ENCODE data around the gene SOWAHC. TPM values are rescaled to one million over a fixed set of nuclear protein-coding genes. Genes with fewer than 3 reads are reported as not detected.

SOWAHC gene, protein sequence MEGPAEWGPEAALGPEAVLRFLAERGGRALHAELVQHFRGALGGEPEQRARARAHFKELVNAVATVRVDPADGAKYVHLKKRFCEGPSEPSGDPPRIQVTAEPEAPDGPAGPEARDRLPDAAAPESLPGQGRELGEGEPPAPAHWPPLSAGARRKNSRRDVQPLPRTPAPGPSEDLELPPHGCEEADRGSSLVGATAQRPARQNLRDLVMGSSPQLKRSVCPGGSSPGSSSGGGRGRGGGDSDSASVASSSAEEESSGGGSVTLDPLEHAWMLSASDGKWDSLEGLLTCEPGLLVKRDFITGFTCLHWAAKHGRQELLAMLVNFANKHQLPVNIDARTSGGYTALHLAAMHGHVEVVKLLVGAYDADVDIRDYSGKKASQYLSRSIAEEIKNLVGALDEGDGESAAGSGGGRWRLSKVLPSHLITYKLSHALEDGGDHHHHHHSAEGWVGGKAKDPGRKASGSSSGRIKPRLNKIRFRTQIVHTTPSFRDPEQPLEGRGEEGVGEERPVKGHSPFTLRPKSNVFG
- 27.0 and 29.5 TPM in 2 replicates for total RNA-seq

DNA sequence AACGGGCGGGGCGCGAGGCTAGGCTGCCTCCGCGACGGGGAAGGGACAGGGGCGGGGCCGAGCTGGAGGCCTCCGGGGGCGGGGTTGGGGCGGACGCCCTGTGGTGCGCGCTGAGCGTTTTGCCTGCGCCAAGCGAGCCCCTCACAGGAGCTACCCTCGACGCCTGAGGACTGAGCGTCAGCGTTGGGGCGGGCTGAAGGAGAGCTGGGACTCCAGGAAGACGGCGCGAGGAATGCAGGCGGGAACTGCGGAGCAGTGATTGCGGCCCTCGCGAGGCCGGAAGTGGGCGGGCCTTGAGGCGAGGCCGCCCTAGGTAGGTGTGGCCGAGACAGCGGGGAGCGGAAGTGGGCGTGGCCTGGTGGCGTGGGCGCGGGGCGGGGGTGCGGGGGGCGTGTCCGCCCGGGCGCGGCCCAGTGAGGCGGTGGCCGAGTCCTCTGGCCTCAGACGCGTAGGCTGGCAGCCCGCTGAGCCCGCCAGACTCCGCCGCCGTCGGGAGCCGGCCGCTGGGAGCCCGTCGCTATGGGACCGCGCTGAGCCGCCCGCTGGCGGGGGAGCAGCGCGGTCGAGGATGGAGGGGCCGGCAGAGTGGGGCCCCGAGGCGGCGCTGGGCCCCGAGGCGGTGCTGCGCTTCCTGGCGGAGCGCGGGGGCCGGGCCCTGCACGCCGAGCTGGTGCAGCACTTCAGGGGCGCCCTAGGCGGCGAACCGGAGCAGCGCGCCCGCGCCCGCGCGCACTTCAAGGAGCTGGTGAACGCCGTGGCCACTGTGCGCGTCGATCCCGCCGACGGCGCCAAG is at the start of gene SOWAHC, which contains the start of gene SEPTIN10:
TSS of gene SOWAHC (plus strand) at position 443 of the 793 bp plus-strand sequence. CDS start at position 569, 126 bp downstream.
TSS of gene SEPTIN10 (minus strand) at position 45 of the 793 bp plus-strand sequence. CDS start 139 bp downstream, outside the sequence.

Other genes with a start within 250 kb of the SOWAHC start
- gene SEPTIN10, start 398 bp upstream of the SOWAHC start, total RNA-seq = 183 and 206 TPM in 2 replicates
- gene RGPD5, start 179.9 kb downstream of the SOWAHC start, total RNA-seq = 55.9 and 61.6 TPM in 2 replicates

All from articular chondrocyte of knee joint (primary cell).